HG03342 (cell line): Measurements from ENCODE around the gene DGAT2.

Source experiments
- ATAC-seq: cut with Tn5 transposase; IDR thresholded peaks from one replicate; pipeline ENCODE4 v1.9.1; 2021; ENCODE audit warnings: mild to moderate bottlenecking, moderate library complexity; ENCODE audit not compliant: unreplicated experiment

The DGAT2 gene

DNA sequence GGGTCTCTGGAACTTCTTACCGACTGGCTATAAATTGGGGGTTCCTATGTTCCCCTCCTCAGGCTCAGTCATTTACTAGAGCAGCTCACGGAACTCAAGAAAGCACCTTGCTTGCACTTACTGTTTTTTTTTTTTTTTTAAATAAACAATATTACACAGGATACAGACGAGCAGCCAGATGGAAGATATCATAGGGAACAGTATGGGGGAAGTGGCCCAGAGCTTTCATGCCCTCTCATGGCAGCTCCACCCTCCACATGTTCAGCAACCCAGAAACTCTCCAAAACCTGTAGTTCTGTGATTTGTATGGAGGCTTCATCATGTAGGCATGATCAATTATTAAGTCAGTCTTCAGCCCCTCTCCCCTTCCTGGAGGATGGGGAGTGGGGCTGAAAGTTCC, 54.0 kb downstream of the DGAT2 start:
- no peak for ATAC-seq

DNA sequence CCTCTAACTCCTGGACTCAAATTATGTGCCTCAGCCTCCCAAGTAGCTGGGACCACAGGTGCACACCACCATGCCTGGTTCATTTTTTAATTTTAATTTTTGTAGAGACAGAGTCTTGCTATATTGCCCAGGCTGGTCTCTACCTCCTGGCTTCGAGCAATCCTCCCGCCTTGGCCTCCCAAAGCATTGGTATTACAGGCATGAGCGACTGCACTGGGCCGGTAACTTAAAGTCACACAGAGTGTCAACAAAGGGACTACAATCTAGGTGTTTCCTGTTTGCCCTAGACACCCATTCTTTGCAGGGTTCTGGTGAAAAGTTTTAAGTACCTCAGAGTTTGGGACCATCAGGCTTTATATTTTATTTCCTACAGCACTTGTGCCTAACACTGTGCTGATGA, 54.8 kb downstream of the DGAT2 start:
- ATAC-seq, result no peak

DNA sequence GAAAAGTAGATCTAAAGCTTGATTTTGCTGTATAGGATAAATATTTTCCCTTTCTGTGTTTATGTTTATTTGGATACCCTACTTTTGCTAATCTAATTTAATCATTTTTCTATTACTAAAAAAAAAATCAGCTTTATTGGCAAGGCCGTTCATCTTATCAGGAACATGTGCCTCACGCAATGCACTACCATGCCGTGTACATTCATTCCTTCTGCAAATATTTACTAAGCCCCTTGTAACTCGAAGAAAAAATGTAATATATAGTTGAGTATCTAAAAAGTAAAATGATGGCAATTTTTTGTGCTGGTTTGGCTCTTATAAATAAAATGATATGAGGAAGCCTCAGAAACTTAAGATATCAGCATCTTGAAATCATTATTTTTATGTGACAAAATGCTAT, 55.4 kb downstream of the DGAT2 start:
- no peak for ATAC-seq

DNA sequence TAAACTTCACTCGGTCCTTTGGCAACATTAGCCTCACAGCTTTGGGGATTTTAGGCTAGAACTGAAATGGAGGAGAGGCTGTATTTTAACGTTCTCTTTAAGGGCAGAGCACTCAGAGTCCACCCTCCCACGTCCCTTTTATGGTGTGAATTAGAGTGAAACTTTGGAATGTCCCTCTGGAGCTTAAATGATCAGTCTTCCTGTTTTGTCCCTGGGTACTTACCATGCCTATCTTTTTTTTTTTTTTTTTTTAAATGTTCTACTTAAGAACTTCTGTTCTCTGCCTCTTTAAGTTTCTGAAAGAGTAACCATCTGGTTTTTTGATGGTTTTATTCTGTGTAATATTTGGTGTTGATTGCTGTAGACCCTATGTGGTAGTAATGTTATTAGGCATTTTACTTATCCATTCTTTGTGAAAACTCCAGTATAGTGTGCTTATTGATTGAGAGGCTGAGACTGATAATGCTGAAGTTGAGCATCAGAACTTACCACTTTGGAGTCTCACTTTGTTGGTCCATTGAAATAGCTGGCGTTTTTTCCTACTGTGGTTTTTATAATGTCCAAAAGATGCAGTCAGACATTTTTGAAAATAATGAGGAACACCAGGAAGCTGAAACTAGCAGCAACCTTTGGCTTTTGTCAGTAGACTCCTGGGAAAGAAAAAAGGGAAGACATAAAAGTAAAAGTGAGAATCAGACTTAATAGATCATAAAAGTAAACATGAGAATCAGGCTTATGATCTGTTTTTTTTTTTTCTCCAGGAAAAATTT, 58.1 kb downstream of the DGAT2 start:
- ATAC-seq, result no peak

DNA sequence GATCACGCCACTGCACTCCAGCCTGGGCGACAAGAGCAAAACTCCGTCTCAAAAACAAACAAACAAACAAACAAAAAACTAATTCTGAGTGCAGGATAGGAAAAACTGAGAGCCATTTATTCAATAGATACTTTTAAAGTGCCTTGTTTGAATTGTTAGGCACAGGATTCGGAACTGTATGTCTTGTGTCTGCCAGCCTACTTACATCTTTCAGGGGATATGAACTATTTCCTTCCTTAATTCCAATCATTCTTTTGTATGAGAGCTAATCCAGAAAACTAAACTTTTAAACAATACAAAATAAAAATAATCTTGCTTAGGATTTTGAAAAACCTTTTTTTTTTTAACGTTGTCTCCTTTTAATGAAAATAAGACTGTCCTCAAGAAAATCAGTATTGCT, 59.0 kb downstream of the DGAT2 start:
- no peak for ATAC-seq

DNA sequence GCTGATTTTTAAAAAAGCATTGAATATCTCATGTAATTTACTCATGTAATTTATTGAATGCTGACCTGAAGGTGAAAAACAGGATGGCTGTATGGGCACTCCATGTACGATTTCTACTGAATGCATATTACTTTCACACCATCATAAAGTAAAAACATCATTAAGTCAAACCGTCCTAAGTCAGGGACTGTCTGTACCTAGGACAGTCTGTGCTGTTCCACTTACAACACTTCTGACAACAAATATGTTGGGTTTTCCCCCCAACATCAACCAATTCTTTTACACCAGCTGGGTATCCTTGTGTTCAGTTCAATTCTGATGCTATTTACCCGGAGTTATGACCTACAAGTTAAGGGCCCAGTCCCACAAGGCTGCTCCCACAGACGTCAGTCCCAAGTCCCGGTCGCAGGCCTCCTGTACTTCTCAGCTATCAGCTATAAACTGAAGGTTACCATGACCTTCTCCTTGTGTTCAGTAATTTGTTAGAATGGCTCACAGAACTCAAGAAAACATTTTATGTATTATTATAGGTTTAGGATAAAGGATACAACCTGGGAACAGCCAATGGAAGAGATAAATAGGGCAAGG, 63.4 kb downstream of the DGAT2 start:
- no peak for ATAC-seq

DNA sequence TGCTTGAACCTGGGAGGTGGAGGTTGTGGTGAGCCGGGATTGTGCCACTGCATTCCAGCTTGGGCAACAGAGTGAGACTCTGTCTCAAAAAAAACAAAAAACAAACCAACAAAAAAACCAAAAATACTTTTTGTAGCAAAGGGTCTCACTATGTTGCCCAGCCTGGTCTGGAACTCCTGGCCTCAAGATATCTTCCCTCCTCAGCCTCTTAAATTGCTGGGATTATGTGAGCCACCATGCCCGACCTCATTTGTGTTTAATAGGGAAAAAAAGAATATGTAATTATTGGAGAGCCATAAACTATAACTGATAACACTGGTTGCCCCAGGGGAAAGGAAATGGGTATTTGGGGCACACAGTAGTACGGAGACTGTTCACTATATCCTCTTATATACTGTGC, 66.2 kb downstream of the DGAT2 start:
- no peak for ATAC-seq

DNA sequence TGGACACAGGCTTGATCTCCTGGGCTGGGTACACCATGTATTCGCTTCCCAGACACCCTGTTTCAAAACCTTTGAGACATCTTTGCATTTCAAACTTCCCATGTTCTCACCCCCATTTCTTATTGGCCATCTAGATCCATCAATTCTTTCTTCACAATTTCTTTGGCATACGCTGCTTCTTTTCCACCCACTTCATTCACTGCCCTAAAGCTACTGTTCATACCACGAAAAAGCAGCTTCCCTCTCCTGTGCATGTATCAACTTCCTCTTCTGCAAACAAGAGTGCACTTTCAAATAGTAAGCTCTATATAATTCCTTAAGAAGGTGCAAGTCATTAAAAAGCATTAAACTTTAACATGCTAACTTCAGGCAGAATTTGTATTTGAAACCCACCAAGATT, 67.8 kb downstream of the DGAT2 start:
- no peak for ATAC-seq

DNA sequence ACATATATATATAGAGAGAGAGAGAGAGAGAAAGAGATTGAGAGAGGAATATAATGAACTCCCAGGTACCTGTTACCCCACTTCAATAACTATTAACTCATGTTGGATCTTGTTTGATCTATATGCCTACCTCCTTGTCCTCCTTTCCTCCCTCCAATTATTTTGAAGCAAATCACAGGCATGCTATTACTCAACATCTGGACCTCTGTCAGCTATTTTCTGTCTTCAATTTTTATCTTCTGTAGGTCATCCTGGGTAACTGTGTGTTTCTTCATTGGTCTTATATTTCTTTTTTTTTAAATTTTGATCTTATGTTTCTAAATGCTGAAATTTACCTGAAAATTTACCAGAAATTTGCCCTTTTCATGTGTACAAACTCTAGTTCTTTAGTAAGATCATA, 71.3 kb downstream of the DGAT2 start:
- no peak for ATAC-seq

DNA sequence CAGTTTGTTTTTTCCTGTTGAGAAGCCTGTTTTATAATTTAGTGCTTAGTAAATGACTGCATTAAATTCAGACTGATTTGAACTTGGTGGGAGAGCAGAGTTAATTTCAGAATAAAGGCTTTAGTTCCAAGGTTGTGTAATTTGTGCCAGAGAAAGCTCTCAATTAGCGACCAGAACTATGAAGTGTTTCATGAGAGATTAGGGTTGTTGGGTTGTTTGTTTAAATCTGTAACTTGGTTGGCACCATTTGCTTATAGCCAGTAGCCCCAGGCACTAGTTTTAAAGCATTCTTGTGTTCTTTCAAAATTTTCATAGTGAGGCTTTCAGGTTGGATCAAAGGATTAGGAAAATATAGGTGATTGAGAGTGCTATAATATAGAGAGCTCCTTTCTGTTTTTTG, 71.9 kb downstream of the DGAT2 start:
- ATAC-seq, result no peak

DNA sequence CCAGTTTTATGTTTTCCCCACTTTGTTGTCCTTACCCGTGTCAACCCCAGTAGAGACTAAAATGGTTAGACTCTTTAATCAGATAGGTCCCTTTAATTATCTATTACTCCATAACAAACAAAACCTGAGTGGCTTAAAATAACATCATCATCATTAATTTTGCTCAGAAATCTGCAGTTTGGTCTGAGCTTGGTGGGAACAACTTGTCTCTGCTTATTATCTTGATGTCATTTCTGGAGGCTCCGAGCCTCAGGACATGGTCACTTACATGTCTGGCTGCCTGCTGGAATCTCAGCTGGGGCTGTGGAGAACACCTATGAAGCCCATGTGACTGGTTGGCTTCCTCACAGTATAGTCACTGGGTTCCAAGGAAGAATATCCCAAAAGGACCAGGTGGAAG, 73.2 kb downstream of the DGAT2 start:
- no peak for ATAC-seq

DNA sequence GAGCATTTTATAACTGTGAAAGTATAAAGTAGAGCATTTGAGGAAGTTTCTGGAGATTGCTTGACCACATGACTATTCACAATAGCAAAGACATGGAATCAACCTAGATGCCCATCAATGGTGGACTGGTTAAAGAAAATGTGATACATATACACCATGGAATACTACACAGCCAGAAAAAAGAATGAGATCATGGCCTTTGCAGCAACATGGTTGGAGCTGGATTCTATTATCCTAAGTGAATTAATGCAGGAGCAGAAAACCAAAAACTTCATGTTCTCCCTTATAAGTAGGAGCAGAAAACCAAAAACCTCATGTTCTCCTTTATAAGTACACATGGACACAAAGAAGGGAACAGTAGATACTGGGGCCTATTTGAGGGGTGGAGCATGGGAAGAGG, 76.7 kb downstream of the DGAT2 start:
- no peak for ATAC-seq

DNA sequence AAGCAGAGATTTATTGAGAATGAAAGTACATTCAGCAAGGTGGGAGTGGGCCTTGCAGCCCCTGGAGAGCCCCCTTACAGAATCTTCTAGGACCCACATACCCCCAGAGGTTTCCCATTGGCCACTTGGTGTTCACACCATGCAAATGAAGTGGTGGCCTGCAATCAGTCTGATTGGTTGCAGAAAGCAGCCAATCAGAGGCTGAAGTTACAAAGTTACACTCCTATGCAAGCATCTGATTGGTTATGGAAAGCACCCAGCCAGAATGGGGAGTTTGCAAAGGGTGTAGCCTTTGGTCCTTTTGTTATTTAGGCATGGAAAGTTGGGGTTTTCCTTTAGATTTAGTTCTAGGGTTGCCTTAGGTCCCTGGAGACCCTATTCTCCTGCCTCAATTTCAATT, 81.3 kb downstream of the DGAT2 start:
- no peak for ATAC-seq

DNA sequence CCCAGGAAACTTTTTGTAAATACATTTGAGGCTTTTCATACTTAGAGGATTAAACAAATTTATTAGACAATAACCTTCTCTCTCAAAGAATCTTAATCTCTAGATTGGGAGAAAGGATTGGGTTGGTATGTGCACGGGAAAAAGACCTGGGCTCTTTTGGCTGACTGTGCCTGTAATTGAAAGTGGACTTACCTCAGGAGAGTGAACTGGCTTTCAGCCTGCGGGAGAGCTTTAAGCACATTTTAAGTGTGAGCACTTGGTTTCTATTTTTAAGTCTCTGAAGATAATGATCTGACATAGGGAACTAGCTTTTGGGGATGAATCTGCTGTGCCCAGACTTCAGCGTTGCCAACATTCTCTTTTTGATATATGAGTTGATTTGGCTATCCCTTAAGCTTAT, 82.2 kb downstream of the DGAT2 start:
- ATAC-seq, result no peak
